ENCODE measurements around the gene KAZALD1.

- no peak for TF ChIP-seq POLR2AphosphoS5 (IDR thresholded peaks at IDR 0.05)
- no peak for TF ChIP-seq CTCF (IDR thresholded peaks at IDR 0.05)
- no peak for TF ChIP-seq POLR2A (IDR thresholded peaks at IDR 0.05)
Observed at GRCh38 chr10:101087965-101088364, 26.2 kb downstream of the KAZALD1 start.
